Measurements from ENCODE around the gene EPHX1. TPM values are rescaled to one million over a fixed set of nuclear protein-coding genes. Genes with fewer than 3 reads are reported as not detected.
A peak's percentile ranks its signal among the peaks of the same experiment; 100 is the strongest.

Gene EPHX1
- total RNA-seq, 1 experiment from 2014 or later = 54.6 TPM

- Histone ChIP-seq H3K4me2 (ENCODE audit: low read length) (no peak overlapping the region), H3K9ac (ENCODE audit: low read length) (no peak overlapping the region), H3K9me2 (replicated peaks; ENCODE audit: low read length) (no peaks in the 10 kb centered on the region), H3K79me2 (ENCODE audit: low read length) (no peaks in the 10 kb centered on the region), H3K36me3 (ENCODE audit: low read depth, low read length) (no peaks in the 10 kb centered on the region), H3K9me3 (ENCODE audit: low read length) (no peaks in the 10 kb centered on the region), H4K20me1 (ENCODE audit: low read length) (no peaks in the 10 kb centered on the region), H3K27ac (ENCODE audit: low read length) (no peak overlapping the region), H3K4me3 (ENCODE audit: low read length) (no peak overlapping the region), H3K27me3 (ENCODE audit: low read length) (no peaks in the 10 kb centered on the region), H2AFZ (ENCODE audit: low read length) (no peak overlapping the region), H3F3A (ENCODE audit: low read length, unreplicated experiment) (no peaks in the 10 kb centered on the region), H3K4me1 (ENCODE audit: insufficient read depth, low read length) (peaks cover 7% of the 10 kb centered on the region)
- no peak for TF ChIP-seq EZH2 (IDR thresholded peaks at IDR 0.05; ENCODE audit: low read length, unreplicated experiment)
- TF ChIP-seq CTCF (conservative IDR thresholded peaks at IDR 0.05; ENCODE audit: low read depth, low read length) = no peak
- no peak for TF ChIP-seq EZH2phosphoT487 (IDR thresholded peaks at IDR 0.05; ENCODE audit: borderline replicate concordance, low read length)
- ChIA-PET POLR2A (ENCODE audit: unreplicated experiment) (interaction anchor here (0.7 kb wide), 1 partner anchor 61 kb away, joined by 3 read pairs; no protein-coding TSS in a partner anchor), CTCF (no interaction called here)
- DNase-seq = no peak
- ATAC-seq = no peak
- BruUV-seq (replicated peaks) = no TSS peak
- intact Hi-C loops (cut with micrococcal nuclease) = no loop called here
These were observed 47.9 kb upstream of the EPHX1 start for GRCh38 chr1:225762002-225762441.

GRCh38 chr1:225762444-225762843 lies 47.5 kb upstream of the EPHX1 start:
- no peak overlapping the region for H3K4me3 ChIP-seq (ENCODE audit: low read length)
- H3K79me2 ChIP-seq (ENCODE audit: low read length) = no peaks in the 10 kb centered on the region
- no peaks in the 10 kb centered on the region for H3K9me3 ChIP-seq (ENCODE audit: low read length)
- H3K27ac ChIP-seq (ENCODE audit: low read length) = no peak overlapping the region
- H3F3A ChIP-seq (ENCODE audit: low read length, unreplicated experiment) = no peaks in the 10 kb centered on the region
- CTCF ChIA-PET = no interaction called here
- no peak overlapping the region for H3K9ac ChIP-seq (ENCODE audit: low read length)
- no peaks in the 10 kb centered on the region for H3K27me3 ChIP-seq (ENCODE audit: low read length)
- intact Hi-C loops (cut with micrococcal nuclease) = no loop called here
- BruUV-seq (replicated peaks) = no TSS peak
- no peaks in the 10 kb centered on the region for H3K36me3 ChIP-seq (ENCODE audit: low read depth, low read length)
- H2AFZ ChIP-seq (ENCODE audit: low read length) = peak overlapping the region; percentile 31
- POLR2A ChIA-PET (ENCODE audit: unreplicated experiment) = interaction anchor here (0.7 kb wide), 1 partner anchor 62 kb away, joined by 3 read pairs; no protein-coding TSS in a partner anchor
- H3K9me2 ChIP-seq (replicated peaks; ENCODE audit: low read length) = no peaks in the 10 kb centered on the region
- ATAC-seq (no peak), DNase-seq (no peak)
- H3K4me1 ChIP-seq (ENCODE audit: insufficient read depth, low read length) = peaks cover 11% of the 10 kb centered on the region
- TF ChIP-seq EZH2 (IDR thresholded peaks at IDR 0.05; ENCODE audit: low read length, unreplicated experiment) = no peak
- no peak for TF ChIP-seq CTCF (conservative IDR thresholded peaks at IDR 0.05; ENCODE audit: low read depth, low read length)
- no peak for TF ChIP-seq EZH2phosphoT487 (IDR thresholded peaks at IDR 0.05; ENCODE audit: borderline replicate concordance, low read length)
- H3K4me2 ChIP-seq (ENCODE audit: low read length) = no peak overlapping the region
- no peaks in the 10 kb centered on the region for H4K20me1 ChIP-seq (ENCODE audit: low read length)

- peaks cover 24% of the 10 kb centered on the region for H3K4me1 ChIP-seq (ENCODE audit: insufficient read depth, low read length)
- CTCF ChIA-PET = interaction anchor here (0.8 kb wide), 1 partner anchor 8 kb away, joined by 3 read pairs; no protein-coding TSS in a partner anchor
- no peaks in the 10 kb centered on the region for H3K79me2 ChIP-seq (ENCODE audit: low read length)
- no peaks in the 10 kb centered on the region for H3K9me2 ChIP-seq (replicated peaks; ENCODE audit: low read length)
- H3K4me2 ChIP-seq (ENCODE audit: low read length) = no peak overlapping the region
- ATAC-seq (no peak), DNase-seq (no peak)
- no peak for TF ChIP-seq EZH2phosphoT487 (IDR thresholded peaks at IDR 0.05; ENCODE audit: borderline replicate concordance, low read length)
- no peak for TF ChIP-seq CTCF (conservative IDR thresholded peaks at IDR 0.05; ENCODE audit: low read depth, low read length)
- TF ChIP-seq EZH2 (IDR thresholded peaks at IDR 0.05; ENCODE audit: low read length, unreplicated experiment) = no peak
- POLR2A ChIA-PET (ENCODE audit: unreplicated experiment) = interaction anchor here (0.5 to 0.6 kb wide), 2 partner anchors 117 to 185 kb away, joined by 4 read pairs; no protein-coding TSS in a partner anchor
- BruUV-seq (replicated peaks) = no TSS peak
- H2AFZ ChIP-seq (ENCODE audit: low read length) = no peak overlapping the region
- no peaks in the 10 kb centered on the region for H3F3A ChIP-seq (ENCODE audit: low read length, unreplicated experiment)
- no peaks in the 10 kb centered on the region for H3K27me3 ChIP-seq (ENCODE audit: low read length)
- H3K36me3 ChIP-seq (ENCODE audit: low read depth, low read length) = no peaks in the 10 kb centered on the region
- no peak overlapping the region for H3K9ac ChIP-seq (ENCODE audit: low read length)
- H3K9me3 ChIP-seq (ENCODE audit: low read length) = no peaks in the 10 kb centered on the region
- no peak overlapping the region for H3K4me3 ChIP-seq (ENCODE audit: low read length)
- intact Hi-C loops (cut with micrococcal nuclease) = no loop called here
- no peak overlapping the region for H3K27ac ChIP-seq (ENCODE audit: low read length)
- no peaks in the 10 kb centered on the region for H4K20me1 ChIP-seq (ENCODE audit: low read length)
These were observed 46.0 kb upstream of the EPHX1 start for GRCh38 chr1:225763716-225764548.
